ENCODE results near the gene GOLGA2. TPM values are rescaled to one million over a fixed set of nuclear protein-coding genes. Genes with fewer than 3 reads are reported as not detected.

GOLGA2 gene
- total RNA-seq, 2 experiments from 2014 or later = 48.0 to 52.8 TPM

- peaks cover 12% of the 10 kb centered on the region for H3K4me1 Mint-ChIP-seq
- H3K36me3 Mint-ChIP-seq (ENCODE audit: low read depth) = no peaks in the 10 kb centered on the region
- no peak overlapping the region for H3K4me3 Mint-ChIP-seq
- no peak overlapping the region for H3K27ac Mint-ChIP-seq
- POLR2A ChIA-PET = no interaction called here
- peaks cover 11% of the 10 kb centered on the region for H3K27me3 Mint-ChIP-seq
- CTCF ChIA-PET = interaction anchor here (1.5 kb wide), 1 partner anchor 30 kb away, joined by 4 read pairs; no protein-coding TSS in a partner anchor
- no peak for DNase-seq
- H3K9me3 Mint-ChIP-seq = no peaks in the 10 kb centered on the region
Observed at GRCh38 chr9:128219831-128220230, 56.0 kb downstream of the GOLGA2 start.

DNA sequence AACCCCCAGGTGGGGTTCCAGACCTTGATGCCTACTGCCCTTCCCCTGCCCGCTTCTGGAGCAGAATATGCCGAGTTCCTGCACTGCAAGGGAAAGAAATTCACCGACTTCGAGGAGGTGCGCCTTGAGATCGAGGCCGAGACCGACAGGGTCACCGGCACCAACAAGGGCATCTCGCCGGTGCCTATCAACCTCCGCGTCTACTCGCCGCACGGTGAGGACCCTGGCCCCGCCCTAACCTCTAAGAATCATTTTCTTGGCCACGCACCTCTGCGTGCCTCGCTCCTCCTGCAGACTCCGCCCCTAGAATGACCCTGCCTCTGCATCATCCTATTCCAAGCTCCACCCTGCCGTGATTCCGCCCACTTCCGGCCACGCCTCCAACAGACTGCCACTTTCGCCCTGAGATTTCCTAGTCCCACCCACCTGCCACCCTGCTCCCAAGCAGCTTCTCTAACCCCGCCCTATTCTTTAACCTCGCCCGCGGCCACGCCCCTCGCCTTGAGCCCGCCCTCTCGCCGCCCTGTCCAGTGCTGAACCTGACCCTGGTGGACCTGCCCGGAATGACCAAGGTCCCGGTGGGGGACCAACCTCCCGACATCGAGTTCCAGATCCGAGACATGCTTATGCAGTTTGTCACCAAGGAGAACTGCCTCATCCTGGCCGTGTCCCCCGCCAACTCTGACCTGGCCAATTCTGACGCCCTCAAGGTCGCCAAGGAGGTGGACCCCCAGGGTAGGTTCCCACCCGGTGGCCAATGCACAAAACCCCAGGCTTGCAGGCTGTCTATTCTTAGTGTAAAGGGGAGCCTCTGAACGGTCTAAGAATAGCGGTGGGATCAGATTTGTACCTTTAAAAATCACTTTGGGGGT lies 57.1 kb downstream of the GOLGA2 start:
- Mint-ChIP-seq H3K27ac (peak overlapping the region; percentile 51), H3K4me1 (peaks cover 12% of the 10 kb centered on the region), H3K9me3 (no peaks in the 10 kb centered on the region), H3K4me3 (peak overlapping the region; percentile 74), H3K36me3 (ENCODE audit: low read depth) (no peaks in the 10 kb centered on the region), H3K27me3 (peaks cover 11% of the 10 kb centered on the region)
- DNase-seq = peak; percentile 97
- ChIA-PET CTCF (interaction anchor here (1.2 to 1.7 kb wide), 3 partner anchors 11 to 36 kb away, joined by 4 to 7 read pairs (median 5); no protein-coding TSS in a partner anchor), POLR2A (interaction anchor here (0.9 to 1.1 kb wide), 4 partner anchors 12 to 57 kb away, joined by 4 to 6 read pairs (median 4); partner anchors contain the start of genes CIZ1, GOLGA2 and SWI5)

DNA sequence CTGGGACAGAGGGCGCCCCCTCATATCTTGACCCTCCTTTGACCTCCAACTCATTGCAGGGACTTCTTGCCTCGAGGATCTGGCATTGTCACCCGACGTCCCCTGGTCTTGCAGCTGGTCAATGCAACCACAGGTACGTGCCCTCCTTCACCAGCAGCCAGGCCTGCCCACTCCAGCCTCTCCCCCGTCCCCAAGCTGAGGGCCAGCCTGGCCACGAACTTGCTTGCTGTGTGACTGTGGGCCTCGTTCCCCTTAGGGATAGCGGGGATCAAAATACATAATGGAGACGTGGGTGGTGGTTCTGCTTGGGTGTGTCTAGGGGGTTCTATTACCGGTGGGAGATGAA lies 57.7 kb downstream of the GOLGA2 start:
- no peak for DNase-seq

GRCh38 chr9:128216781-128217553 lies 58.8 kb downstream of the GOLGA2 start:
- Mint-ChIP-seq H3K4me3 (no peak overlapping the region), H3K27me3 (peaks cover 18% of the 10 kb centered on the region), H3K36me3 (ENCODE audit: low read depth) (no peaks in the 10 kb centered on the region), H3K4me1 (peaks cover 12% of the 10 kb centered on the region), H3K9me3 (no peaks in the 10 kb centered on the region), H3K27ac (no peak overlapping the region)
- CTCF ChIA-PET = no interaction called here
- POLR2A ChIA-PET = interaction anchor here (1.5 kb wide), 1 partner anchor 24 kb away, joined by 3 read pairs; no protein-coding TSS in a partner anchor
- no peak for DNase-seq

More for the DNA sequence above, 57.7 kb downstream of the GOLGA2 start:
- Mint-ChIP-seq H3K27me3 (peaks cover 11% of the 10 kb centered on the region), H3K4me1 (peaks cover 12% of the 10 kb centered on the region), H3K9me3 (no peaks in the 10 kb centered on the region), H3K36me3 (ENCODE audit: low read depth) (no peaks in the 10 kb centered on the region), H3K4me3 (peak overlapping the region; percentile 74), H3K27ac (peak overlapping the region; percentile 51)
- ChIA-PET POLR2A (interaction anchor here (0.7 to 1.1 kb wide), 5 partner anchors 11 to 300 kb away, joined by 3 to 6 read pairs (median 4); partner anchors contain the start of genes CIZ1, GOLGA2 and SWI5), CTCF (interaction anchor here (0.8 to 1.7 kb wide), 4 partner anchors 11 to 37 kb away, joined by 4 to 7 read pairs (median 4); no protein-coding TSS in a partner anchor)

DNA sequence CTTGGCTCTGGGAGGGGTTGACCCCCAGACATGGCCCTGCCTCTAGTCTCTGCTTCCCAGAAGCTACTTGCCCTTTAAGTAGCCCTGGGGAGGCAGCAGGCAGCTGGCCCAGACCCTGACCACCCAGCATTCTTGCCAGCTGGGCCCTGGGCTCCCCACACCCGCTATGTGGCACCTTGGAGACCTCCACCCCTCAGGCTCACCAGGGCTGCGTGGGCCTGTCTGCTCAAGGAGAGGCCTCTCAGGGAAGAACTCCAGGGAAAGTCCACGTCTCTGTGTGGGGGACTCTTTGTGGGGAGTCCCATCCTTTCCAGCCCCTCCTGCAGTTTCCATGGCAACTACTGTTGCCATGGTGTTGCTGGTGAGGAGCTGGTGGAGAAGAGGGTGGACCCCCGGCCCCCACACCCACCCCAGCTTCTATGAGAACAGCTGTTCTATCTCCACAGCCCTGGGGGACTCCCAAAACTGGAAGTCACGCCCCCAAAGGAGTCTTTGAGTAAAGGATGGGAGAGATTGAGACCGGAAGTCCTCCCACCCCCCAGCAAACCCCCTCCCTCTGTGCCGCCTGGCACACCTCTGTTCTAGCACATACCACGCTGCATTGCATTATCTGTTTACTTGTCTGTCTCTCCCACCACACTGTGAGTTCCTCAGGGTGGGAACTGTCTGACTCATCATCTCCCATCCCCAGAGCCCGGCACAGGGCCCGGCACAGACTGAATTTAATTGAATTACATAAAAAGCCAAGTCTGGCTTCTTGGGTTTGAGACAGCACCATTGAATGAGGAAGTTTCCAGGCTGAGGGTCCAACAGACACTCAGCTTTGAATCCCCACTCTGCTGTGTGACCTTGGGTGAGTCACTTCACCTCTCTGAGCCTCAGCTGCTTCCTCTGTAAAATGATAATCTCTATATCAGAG lies 60.1 kb downstream of the GOLGA2 start:
- ChIA-PET CTCF (interaction anchor here (1.3 kb wide), 1 partner anchor 79 kb away, joined by 3 read pairs; no protein-coding TSS in a partner anchor), POLR2A (interaction anchor here (1.5 kb wide), 1 partner anchor 25 kb away, joined by 3 read pairs; no protein-coding TSS in a partner anchor)
- H3K27ac Mint-ChIP-seq = no peak overlapping the region
- H3K4me1 Mint-ChIP-seq = peaks cover 12% of the 10 kb centered on the region
- no peak for DNase-seq
- no peaks in the 10 kb centered on the region for H3K9me3 Mint-ChIP-seq
- no peak overlapping the region for H3K4me3 Mint-ChIP-seq
- peaks cover 26% of the 10 kb centered on the region for H3K27me3 Mint-ChIP-seq
- no peaks in the 10 kb centered on the region for H3K36me3 Mint-ChIP-seq (ENCODE audit: low read depth)

GRCh38 chr9:128214571-128215490 lies 61.0 kb downstream of the GOLGA2 start:
- no peaks in the 10 kb centered on the region for H3K36me3 Mint-ChIP-seq (ENCODE audit: low read depth)
- no peak overlapping the region for H3K27ac Mint-ChIP-seq
- peaks cover 12% of the 10 kb centered on the region for H3K4me1 Mint-ChIP-seq
- no peaks in the 10 kb centered on the region for H3K9me3 Mint-ChIP-seq
- POLR2A ChIA-PET = no interaction called here
- H3K4me3 Mint-ChIP-seq = no peak overlapping the region
- CTCF ChIA-PET = interaction anchor here (1.1 to 1.3 kb wide), 2 partner anchors 35 to 80 kb away, joined by 3 read pairs; no protein-coding TSS in a partner anchor
- no peak for DNase-seq
- peaks cover 25% of the 10 kb centered on the region for H3K27me3 Mint-ChIP-seq

DNA sequence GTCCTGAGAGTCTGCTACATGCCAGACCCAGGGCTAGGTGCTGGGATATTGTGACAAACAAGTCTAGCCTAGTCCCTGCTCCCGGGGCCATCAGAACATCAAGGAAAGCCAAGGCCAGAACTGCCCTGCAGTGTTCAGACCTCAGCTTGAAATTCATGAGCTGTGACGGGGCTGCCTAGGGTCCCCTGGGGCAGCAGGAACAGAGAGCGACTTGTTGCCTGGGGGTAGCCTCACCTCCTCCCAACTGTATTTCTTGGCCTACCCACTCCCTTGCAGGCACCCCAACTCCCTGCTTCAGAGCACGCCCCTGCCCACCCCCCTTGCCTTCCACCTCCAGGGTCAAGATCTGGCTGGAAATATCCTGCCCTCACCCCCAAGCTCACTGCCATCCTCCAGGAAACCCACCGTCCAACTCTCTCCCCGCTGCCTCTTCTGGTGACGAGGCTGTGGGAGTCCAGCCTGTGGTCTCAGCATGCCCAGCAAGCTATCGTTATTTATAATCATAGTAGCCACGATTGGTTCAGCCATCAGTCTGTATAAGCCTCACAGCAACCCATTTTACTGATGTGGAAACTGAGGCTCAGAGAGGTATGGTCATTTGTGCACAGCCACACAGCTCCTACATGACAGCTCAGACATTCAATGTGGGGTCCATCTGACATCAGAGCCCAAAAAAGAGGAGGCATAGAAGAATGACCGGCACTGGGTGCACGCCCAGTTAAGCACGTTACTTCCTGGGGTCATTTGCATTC lies 61.9 kb downstream of the GOLGA2 start:
- CTCF ChIA-PET = interaction anchor here (1.1 kb wide), 1 partner anchor 36 kb away, joined by 3 read pairs; no protein-coding TSS in a partner anchor
- no peak for DNase-seq
- peaks cover 25% of the 10 kb centered on the region for H3K27me3 Mint-ChIP-seq
- no peaks in the 10 kb centered on the region for H3K36me3 Mint-ChIP-seq (ENCODE audit: low read depth)
- no peaks in the 10 kb centered on the region for H3K9me3 Mint-ChIP-seq
- peaks cover 10% of the 10 kb centered on the region for H3K4me1 Mint-ChIP-seq
- POLR2A ChIA-PET = no interaction called here
- H3K27ac Mint-ChIP-seq = no peak overlapping the region
- H3K4me3 Mint-ChIP-seq = no peak overlapping the region

DNA sequence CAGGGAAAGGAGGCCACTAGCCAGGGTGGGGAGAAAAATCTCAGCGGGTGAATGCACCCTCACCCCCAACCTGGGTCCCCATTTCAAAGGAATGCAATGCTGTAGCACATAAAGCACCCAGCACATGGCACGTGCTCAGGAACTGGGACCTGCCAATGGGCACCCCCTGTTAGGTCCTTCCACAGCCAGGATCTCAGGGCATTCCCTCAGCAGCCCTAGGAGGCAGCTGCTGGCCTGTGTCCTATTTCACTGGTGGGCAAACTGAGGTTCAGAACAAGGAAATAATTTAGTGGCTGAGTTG lies 63.9 kb downstream of the GOLGA2 start:
- Mint-ChIP-seq H3K27ac (no peak overlapping the region), H3K27me3 (peaks cover 29% of the 10 kb centered on the region), H3K4me3 (no peak overlapping the region), H3K9me3 (no peaks in the 10 kb centered on the region), H3K36me3 (ENCODE audit: low read depth) (no peaks in the 10 kb centered on the region), H3K4me1 (peaks cover 2% of the 10 kb centered on the region)
- POLR2A ChIA-PET = interaction anchor here (1.0 kb wide), 1 partner anchor 17 kb away, joined by 3 read pairs; no protein-coding TSS in a partner anchor
- no peak for DNase-seq
- CTCF ChIA-PET = no interaction called here

- H3K27ac Mint-ChIP-seq = no peak overlapping the region
- no peaks in the 10 kb centered on the region for H3K9me3 Mint-ChIP-seq
- no peaks in the 10 kb centered on the region for H3K36me3 Mint-ChIP-seq (ENCODE audit: low read depth)
- H3K4me1 Mint-ChIP-seq = no peaks in the 10 kb centered on the region
- ChIA-PET POLR2A (interaction anchor here (0.7 to 1.0 kb wide), 2 partner anchors 16 to 172 kb away, joined by 3 read pairs; no protein-coding TSS in a partner anchor), CTCF (no interaction called here)
- peaks cover 32% of the 10 kb centered on the region for H3K27me3 Mint-ChIP-seq
- H3K4me3 Mint-ChIP-seq = no peak overlapping the region
- DNase-seq = no peak
Observed at GRCh38 chr9:128211186-128211980, 64.4 kb downstream of the GOLGA2 start.

DNA sequence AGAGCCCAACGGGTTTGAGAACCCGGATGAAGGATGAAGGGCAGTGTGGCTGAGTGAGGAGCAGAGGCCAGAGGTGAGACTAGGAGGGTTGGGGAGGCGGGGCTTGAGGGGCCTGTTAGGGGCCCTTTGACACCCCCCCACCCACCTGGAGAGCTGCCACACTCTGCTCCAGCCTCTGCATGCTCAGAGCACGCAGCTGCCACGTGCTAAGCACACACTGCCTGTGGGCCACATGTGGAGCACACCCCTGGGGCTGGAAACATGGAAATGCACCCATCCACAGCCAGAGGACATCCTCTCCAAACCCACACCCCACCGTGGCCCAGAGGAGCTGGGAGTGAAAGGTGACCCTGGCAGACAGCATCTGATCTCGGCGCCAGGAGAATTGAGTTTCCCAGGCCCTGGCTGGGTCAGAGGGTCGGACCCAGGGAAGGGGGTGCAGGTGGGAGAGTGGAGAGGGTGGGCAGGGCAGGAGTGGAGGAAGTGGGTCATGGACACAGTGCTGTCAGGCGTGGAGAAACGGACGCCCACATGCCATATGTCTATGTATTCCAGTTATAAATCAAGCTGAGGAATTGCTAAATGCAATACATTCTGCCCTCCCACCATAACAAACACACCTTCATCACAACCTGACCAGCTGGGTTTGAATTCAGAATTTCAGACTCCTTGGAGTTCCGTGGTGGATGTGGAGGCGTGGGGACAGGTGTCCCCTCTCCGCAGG lies 66.7 kb downstream of the GOLGA2 start:
- CTCF ChIA-PET = interaction anchor here (2.6 kb wide), 1 partner anchor 10 kb away, joined by 7 read pairs; no protein-coding TSS in a partner anchor

More for the DNA sequence above, 66.7 kb downstream of the GOLGA2 start:
- Mint-ChIP-seq H3K9me3 (no peaks in the 10 kb centered on the region), H3K27ac (no peak overlapping the region), H3K4me3 (no peak overlapping the region), H3K4me1 (peaks cover 2% of the 10 kb centered on the region), H3K36me3 (ENCODE audit: low read depth) (no peaks in the 10 kb centered on the region), H3K27me3 (peaks cover 51% of the 10 kb centered on the region)
- no peak for DNase-seq
- POLR2A ChIA-PET = no interaction called here

All from activated CD4-positive, alpha-beta memory T cell treated with anti-CD3 and anti-CD28 coated beads, Interleukin-2, amount 10 ng/mL, durations not matched to agents 7 days and 5 days (primary cell).